ENCODE results near the gene RPS6KA2. TPM values are rescaled to one million over a fixed set of nuclear protein-coding genes. Genes with fewer than 3 reads are reported as not detected.

The RPS6KA2 gene
- total and polyA plus RNA-seq, 2 experiments from 2014 or later, result 12.5 to 25.3 TPM

DNA sequence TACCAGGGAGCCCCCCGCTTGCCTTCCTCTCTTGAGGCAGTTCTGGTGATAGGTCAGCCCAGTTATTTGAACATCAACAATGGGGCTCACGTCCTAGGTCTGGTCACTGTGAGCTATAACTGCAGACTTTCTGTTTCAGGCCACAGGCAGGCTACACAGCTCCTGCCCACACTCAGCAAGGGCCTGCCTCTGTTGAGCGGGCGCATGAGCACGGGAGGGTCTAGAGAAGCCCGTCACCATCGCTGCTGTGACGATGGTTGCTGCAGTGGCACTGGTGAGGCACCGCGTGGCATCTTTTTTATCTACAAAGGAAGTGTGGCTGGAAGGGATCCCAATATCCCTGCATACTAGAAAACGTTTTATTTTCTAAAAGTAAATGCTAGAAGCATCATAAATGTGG is 118.3 kb downstream of the RPS6KA2 start:
- Histone ChIP-seq H3K27ac (ENCODE audit: low read depth) (no peak overlapping the region), H3K27me3 (ENCODE audit: insufficient read depth) (no peaks in the 10 kb centered on the region), H3K4me2 (no peak overlapping the region), H3K79me2 (replicated peaks; ENCODE audit: insufficient read depth) (no peaks in the 10 kb centered on the region), H3K36me3 (ENCODE audit: insufficient read depth) (peaks cover under 1% of the 10 kb centered on the region; the same call in 1 of the 2 replicates), H3K4me1 (ENCODE audit: insufficient read depth) (peaks cover 11% of the 10 kb centered on the region), H3F3A (replicated peaks; ENCODE audit: low read depth) (no peaks in the 10 kb centered on the region), H3K9me2 (ENCODE audit: insufficient read depth) (no peaks in the 10 kb centered on the region), H4K20me1 (replicated peaks; ENCODE audit: insufficient read depth) (no peaks in the 10 kb centered on the region; the same call in 1 of the 2 replicates), H2AFZ (no peak overlapping the region), H3K4me3 (no peak overlapping the region)
- peaks cover 35% of the 10 kb centered on the region for H3K36me3 Mint-ChIP-seq (ENCODE audit: low read depth)
- peaks cover 19% of the 10 kb centered on the region for H3K4me1 Mint-ChIP-seq
- H3K9me3 Mint-ChIP-seq, result no peaks in the 10 kb centered on the region
- peaks cover 8% of the 10 kb centered on the region for H3K27me3 Mint-ChIP-seq (ENCODE audit: insufficient read depth, low read depth, poor library complexity)
- ATAC-seq (no peak), DNase-seq (ENCODE audit: low spot score) (no peak)
- no peak overlapping the region for H3K4me3 Mint-ChIP-seq
- no peak overlapping the region for H3K27ac Mint-ChIP-seq
- TF ChIP-seq NANOG (IDR thresholded peaks at IDR 0.05; ENCODE audit: borderline replicate concordance), result no peak
- no peak for TF ChIP-seq ZNF114 (CRISPR knock-in tag; IDR thresholded peaks at IDR 0.05)
- no peak for TF ChIP-seq CREB1 (CRISPR knock-in tag; IDR thresholded peaks at IDR 0.05; ENCODE audit: low read depth)
- no peak for TF ChIP-seq STAT1 (IDR thresholded peaks at IDR 0.05; ENCODE audit: unreplicated experiment)
- no peak for TF ChIP-seq EZH2 (IDR thresholded peaks at IDR 0.05; ENCODE audit: low read depth, unreplicated experiment)
- TF ChIP-seq, protein P1, sequence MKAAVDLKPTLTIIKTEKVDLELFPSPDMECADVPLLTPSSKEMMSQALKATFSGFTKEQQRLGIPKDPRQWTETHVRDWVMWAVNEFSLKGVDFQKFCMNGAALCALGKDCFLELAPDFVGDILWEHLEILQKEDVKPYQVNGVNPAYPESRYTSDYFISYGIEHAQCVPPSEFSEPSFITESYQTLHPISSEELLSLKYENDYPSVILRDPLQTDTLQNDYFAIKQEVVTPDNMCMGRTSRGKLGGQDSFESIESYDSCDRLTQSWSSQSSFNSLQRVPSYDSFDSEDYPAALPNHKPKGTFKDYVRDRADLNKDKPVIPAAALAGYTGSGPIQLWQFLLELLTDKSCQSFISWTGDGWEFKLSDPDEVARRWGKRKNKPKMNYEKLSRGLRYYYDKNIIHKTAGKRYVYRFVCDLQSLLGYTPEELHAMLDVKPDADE (IDR thresholded peaks at IDR 0.05), result no peak
- TF ChIP-seq, protein P2, sequence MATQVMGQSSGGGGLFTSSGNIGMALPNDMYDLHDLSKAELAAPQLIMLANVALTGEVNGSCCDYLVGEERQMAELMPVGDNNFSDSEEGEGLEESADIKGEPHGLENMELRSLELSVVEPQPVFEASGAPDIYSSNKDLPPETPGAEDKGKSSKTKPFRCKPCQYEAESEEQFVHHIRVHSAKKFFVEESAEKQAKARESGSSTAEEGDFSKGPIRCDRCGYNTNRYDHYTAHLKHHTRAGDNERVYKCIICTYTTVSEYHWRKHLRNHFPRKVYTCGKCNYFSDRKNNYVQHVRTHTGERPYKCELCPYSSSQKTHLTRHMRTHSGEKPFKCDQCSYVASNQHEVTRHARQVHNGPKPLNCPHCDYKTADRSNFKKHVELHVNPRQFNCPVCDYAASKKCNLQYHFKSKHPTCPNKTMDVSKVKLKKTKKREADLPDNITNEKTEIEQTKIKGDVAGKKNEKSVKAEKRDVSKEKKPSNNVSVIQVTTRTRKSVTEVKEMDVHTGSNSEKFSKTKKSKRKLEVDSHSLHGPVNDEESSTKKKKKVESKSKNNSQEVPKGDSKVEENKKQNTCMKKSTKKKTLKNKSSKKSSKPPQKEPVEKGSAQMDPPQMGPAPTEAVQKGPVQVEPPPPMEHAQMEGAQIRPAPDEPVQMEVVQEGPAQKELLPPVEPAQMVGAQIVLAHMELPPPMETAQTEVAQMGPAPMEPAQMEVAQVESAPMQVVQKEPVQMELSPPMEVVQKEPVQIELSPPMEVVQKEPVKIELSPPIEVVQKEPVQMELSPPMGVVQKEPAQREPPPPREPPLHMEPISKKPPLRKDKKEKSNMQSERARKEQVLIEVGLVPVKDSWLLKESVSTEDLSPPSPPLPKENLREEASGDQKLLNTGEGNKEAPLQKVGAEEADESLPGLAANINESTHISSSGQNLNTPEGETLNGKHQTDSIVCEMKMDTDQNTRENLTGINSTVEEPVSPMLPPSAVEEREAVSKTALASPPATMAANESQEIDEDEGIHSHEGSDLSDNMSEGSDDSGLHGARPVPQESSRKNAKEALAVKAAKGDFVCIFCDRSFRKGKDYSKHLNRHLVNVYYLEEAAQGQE (IDR thresholded peaks at IDR 0.05; ENCODE audit: unreplicated experiment), result no peak
- no peak for TF ChIP-seq JUNB (IDR thresholded peaks at IDR 0.05; ENCODE audit: unreplicated experiment)

DNA sequence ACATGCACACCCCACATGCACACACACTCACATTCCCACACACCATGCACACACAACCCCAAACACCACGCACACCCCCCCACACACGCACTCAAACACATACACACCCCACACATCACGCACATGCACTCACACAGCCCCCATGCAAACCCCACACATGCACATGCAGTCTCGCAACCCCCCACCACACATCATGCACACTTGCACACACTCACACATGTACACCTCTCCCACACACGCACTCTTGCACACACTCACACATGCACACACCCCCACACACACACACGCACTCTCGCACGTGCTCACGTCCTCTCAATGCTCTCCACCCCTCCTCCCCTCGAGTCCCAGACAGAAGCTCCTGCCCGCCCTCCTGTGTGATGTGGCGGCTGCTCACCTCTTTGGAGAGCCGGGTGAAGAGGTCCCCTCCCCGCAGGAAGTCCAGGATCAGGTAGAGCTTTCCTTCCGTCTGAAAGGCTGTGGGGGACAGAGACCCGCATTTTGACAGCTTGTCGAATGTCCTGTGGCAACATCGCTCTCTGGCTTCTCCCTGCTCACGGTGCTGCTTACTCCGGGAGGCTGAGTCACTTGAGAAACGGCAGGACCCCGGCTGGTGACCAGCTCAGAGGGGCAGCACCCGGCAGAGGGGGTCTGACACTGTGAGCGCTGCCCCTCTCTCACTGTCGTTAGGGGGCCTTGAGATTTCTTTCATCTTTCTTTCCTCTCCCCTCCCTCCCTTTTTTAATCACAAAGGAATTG is 119.1 kb downstream of the RPS6KA2 start:
- peaks cover 16% of the 10 kb centered on the region; the same call in 2 of the 3 replicates for H3K4me1 Mint-ChIP-seq
- no peak overlapping the region; the same call in 1 of the 2 replicates for H3K27ac Mint-ChIP-seq
- DNase-seq (ENCODE audit: low spot score) (peak; percentile 24), ATAC-seq (peak; percentile 63)
- Histone ChIP-seq H3K4me3 (no peak overlapping the region), H3F3A (replicated peaks; ENCODE audit: low read depth) (no peaks in the 10 kb centered on the region), H3K4me2 (no peak overlapping the region), H3K9me2 (ENCODE audit: insufficient read depth) (no peaks in the 10 kb centered on the region), H2AFZ (no peak overlapping the region), H4K20me1 (replicated peaks; ENCODE audit: insufficient read depth) (no peaks in the 10 kb centered on the region; the same call in 1 of the 2 replicates), H3K4me1 (ENCODE audit: insufficient read depth) (peaks cover 11% of the 10 kb centered on the region), H3K36me3 (ENCODE audit: insufficient read depth) (peaks cover 5% of the 10 kb centered on the region; the same call in 1 of the 2 replicates), H3K27ac (ENCODE audit: low read depth) (no peak overlapping the region), H3K27me3 (ENCODE audit: insufficient read depth) (no peaks in the 10 kb centered on the region), H3K79me2 (replicated peaks; ENCODE audit: insufficient read depth) (no peaks in the 10 kb centered on the region)
- no peaks in the 10 kb centered on the region for H3K9me3 Mint-ChIP-seq
- H3K27me3 Mint-ChIP-seq (ENCODE audit: insufficient read depth, low read depth, poor library complexity), result peaks cover 5% of the 10 kb centered on the region
- no peak overlapping the region for H3K4me3 Mint-ChIP-seq
- peaks cover 39% of the 10 kb centered on the region for H3K36me3 Mint-ChIP-seq (ENCODE audit: low read depth)
- TF ChIP-seq EZH2 (IDR thresholded peaks at IDR 0.05; ENCODE audit: low read depth, unreplicated experiment) (no peak), CREB1 (CRISPR knock-in tag; IDR thresholded peaks at IDR 0.05; ENCODE audit: low read depth) (no peak), STAT1 (IDR thresholded peaks at IDR 0.05; ENCODE audit: unreplicated experiment) (no peak)
- TF ChIP-seq, protein P1 (IDR thresholded peaks at IDR 0.05), result no peak
- TF ChIP-seq, protein P2 (IDR thresholded peaks at IDR 0.05; ENCODE audit: unreplicated experiment), result no peak
